GM18519 (cell line): ENCODE results near the gene PEDS1.
"Not testable (repeated sequence)": the region's sequence is repeated elsewhere in the genome, so short reads cannot be mapped to it uniquely, and the experiment has no call there.

Source experiments
- ATAC-seq: cut with Tn5 transposase; IDR thresholded peaks from one replicate; pipeline ENCODE4 v1.9.1; 2021; ENCODE audit warnings: mild to moderate bottlenecking, moderate library complexity; ENCODE audit not compliant: unreplicated experiment, low FRiP score

The PEDS1 gene

DNA sequence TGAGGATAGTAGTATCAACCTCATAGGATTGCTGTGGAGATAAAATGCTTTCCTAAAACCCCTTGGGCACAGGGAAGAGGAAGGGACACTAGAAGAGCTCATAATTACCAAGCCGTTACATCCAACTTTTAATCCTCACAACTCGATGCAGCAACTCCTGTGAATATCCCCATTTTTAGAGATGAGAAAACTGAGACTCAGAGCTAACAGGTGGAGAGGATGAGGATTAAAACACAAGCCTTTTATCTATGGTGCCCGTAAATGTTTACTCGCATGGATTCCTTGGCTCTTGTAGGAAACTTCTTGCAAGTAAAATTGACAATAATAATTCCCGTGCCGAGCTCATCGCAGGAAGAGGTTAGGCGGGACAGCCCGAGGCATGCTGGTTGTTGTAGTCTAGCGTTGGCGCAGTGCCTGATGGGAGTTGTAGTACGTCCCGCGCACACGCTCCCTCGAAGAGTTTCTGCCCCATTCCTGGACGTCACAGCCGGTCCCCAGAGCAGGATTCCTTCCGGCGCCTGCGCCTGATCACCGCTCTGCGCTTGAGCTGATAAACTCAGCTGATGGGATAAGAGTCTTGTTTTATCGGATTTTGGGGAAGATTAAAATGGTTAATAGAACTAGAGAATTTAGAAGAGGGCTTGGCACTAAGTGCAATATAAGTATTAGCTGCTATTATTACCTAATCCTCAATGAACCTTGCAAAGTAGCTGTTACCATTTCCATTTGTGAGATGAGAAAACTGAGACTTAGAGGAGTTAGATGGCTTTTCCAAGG lies 37.7 kb downstream of the PEDS1 start:
- peak; percentile 56 for ATAC-seq

DNA sequence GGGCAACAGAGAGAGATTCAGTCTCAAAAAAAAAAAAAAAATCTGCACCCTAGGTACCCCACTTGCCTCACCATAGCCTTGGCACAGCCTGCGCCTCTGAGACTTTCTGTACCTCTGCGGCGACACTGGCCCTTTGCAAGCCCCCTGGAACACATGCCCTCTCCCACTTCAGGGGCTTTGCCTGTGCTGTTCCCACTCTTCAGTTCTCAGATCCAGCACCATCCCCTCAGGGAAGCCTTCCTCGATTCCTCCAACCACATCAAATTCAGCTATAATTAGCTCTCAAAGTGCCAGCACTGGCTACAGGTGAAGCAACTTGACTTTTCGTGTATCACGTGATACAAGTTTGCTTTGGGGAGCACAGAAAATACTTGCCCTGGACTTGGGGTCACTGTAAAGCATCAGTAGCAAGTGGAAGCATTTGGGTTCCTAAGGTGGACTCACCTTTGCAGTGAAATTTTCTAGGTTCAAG lies 38.4 kb downstream of the PEDS1 start:
- ATAC-seq: no peak

DNA sequence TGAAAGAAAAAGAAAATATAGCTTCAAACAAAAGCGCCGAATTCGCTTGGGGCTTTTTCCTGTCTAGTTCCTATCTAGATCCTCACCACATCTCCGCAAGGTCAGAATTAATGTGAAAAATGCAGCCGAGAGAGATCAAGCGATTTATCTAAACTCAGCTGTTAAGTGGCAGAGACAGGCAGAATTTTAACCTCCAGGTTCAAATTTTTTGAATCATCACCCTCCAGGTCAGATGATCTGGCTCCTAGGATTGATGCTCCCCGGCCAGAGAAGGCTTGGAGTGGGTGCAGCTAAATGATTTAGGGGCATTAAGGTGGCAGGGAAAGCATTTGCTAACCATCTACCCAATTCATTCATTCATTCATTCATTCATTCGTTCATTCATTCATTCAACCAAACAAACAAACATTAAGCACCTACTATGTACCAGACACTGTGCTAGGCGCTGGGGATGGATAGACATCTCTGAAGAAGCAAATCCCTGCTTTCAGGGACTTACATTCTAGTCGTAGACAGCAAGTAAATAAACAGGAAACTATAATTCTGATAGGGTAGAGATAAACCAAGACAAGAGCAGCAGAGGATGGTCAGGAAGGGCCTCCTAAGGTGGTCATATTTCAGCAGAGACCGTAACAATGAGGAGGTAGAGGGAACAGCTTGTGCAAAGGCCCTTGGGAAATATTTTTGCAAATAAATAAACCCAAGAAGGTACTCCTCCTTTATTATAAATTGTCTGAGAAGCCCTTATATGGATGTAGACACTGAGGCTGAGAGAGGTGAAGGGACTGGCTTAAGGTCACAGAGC lies 39.9 kb downstream of the PEDS1 start:
- ATAC-seq: no peak

DNA sequence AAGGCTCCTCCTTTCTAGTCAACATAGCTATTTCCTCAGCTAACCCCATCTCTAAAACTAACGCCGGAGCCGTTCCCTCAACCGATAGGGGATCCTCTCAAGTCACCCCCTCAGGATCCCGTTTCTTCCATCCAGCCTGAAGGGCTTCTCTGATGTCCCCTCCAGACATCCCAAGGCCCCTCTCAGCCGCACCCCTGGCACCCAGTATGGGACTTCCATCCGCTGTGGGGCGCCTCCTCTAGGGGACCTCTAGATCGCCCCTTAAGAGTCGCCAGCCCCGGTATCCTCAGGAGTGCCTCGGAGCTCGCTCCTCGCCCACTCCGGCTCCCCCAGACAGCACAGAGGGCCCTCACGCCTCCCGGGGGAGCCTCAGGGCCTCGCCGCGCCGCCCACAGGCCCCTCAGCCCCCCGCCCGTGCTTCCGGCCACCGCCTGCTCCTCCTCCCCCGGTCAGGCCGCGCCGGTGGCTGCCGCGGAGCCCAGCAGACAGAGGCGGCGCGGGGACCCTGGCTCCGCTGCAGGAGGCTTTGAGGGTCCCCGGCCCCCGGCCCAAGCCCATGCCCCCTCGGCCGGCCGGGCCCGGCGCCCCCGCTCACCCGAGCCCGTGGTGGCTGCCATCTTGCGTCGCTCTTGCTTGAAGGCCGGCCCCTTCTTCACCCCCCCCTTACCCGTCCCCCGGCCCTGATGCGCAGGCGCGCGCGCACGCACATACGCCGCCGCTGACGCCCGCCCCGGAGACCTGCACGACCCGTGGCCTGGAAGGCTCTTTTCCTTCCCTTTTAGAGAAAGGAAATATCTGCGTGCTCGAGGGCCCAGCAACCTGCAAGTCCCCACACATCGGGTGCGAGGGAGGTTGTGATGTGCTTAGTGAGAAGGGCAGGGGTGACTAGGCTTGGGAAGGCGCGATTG lies 40.8 kb downstream of the PEDS1 start, which contains the start of gene UBE2V1:
TSS of gene UBE2V1 (minus strand) at position 639 of the 908 bp plus-strand sequence. CDS start at position 617, 22 bp downstream.
- no peak for ATAC-seq

DNA sequence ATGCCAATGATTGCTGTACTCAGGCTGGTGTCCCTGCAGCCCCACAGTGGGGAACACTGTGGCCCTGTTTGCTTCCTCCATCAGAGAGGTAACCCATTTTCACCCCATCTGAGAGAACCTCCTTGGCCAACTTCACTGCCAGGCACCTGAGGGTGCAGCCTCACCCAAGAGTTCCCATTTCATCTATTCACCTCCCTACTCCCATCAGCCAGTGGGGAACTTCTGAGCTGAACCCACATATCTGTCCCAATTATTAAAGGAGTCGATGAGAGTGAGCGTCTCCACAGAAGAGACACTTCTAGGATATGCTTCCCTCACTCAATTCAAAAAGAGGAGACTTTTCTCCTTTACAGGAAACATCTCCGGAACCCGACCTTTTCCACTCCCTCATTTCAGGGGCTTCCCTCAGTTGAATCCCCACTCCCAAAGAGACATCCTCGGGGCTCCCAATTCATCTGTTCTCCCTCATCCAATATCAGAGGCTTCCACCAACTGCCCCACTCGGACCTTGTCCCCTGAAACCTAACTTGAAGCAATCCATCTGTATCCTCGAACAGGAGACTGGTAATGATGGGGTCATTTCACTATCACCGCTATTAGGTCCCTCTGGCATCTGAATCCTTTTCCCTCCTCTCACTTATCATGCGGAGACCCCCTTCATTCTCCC lies 41.6 kb downstream of the PEDS1 start:
- ATAC-seq: no peak

DNA sequence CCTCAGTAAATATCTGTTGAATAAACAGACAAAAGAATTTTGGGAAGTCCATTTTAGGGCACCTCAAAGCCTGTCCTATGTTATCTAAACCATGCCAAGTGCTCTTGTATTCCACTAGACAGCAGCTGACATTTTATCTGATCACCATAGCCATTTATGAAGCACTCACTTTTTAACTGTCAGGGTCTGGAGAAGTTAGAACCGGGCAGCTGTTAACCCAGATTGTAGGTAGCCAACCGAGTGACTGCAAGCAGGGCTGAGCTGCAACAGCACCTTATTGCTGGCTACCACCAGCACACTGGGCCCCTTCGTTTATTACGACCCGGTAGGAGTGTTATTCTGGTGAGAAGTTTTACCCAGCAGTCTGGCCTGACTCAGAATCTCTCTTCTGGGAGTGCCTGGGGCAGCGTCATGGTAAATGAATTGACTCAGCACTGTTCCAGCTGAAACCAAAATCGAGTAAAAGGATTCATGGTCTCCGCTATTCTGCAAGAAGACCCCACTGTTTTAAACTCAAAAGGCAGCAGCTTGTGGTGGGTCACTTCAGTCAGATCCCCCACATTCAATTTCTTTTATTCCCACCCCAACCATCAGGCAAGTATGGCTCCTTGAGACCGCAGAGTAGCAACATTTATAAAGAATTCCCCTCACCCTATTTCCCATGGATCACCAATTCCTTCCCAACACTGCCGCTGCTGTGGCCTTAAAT lies 42.2 kb downstream of the PEDS1 start:
- ATAC-seq: no peak

DNA sequence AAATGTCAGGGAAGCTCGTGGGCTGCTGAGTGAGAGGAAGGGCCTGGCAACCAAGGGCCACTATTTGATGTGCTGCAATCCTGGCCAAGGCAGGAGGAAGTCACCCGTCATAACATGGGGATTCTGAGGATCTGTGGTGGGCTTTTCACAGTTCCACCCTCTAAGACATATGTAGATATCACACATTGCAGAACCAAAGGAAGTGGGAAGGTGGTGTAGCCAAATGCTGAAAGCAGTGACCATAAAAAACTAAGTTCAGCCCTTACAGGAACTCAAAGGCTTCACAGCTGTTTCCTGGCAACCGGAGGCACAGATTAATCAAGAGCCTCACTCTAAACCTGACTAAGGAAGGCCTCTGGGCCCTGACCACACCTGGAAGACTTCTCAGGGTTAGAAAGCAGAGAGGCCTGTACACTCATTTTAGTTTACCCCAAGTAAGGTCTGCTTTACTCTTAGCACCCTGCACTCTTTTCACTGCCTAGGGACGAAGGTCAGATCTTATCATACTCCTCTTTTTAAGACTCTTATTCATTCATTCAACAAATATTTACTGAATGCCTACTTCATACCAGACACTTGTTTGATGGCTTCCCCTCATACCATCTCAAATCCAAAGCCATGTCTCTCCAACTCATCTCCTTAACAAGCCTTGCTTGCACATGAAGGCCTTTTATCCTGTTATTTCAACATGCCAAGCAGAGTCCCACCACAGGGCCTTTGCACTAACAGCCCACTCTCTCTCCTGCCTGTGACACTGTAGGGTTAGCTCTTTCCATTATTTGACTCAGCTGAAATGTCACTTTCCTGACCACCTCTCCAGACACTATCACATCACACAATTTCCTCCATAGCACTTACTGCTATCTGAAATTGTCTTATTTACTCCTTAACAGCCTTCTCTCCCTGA lies 43.1 kb downstream of the PEDS1 start:
- ATAC-seq: no peak

DNA sequence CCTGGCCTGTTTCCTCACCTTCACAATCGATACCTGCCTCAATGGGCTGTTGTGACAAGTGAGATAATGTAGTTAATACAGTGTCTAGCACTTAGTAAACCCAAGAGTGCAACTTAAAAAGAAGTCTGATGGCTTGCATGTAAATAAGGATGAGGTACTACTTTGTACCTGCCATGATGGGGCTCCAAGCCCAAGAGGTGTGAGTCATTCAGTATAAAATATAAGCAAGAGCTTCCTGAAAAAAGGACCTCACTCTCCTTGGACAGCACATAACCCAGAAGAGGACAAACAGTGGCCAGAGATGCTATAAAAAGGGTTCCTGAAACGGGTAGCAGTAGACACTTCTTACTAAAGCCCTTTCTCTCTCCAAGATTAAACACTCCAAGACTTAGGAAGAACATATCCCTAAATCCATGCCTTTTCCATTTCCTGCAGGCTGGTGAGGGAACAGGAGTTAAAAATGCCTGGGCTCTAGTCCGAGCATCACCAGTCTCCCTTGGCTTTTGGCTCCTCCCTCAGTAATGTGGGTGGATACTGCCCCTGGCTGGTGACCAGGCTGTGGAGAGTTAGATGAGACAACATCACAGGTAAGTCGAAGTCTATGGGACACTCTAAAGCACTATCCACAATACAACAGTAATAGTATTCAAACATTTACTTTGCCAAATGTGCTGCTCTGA lies 44.8 kb downstream of the PEDS1 start:
- ATAC-seq: no peak

DNA sequence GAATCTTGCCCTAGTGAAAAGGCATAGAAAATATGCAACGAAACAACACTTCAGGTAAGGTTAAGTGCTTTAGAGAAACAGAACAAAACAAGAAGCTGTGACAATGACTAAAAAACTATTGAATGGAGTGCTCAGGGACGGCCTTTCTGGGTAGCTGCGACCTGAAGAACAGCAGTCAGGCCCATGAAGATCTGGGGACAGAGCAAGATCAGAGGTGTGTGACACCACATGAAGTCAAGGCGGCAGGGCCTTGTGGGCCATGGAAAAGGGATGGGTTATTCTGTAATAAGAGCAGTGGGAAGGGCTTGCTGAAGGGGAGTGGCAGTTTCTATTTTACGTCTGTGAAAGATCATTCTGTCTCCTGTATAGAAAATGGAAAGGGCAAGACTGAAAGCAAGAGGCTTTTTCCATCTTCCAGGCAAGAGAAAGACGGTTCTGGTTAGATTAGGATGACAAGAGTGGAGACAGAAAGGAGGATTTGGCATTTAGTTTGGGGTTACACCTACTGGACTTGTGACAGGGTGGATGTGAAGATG lies 45.7 kb downstream of the PEDS1 start:
- ATAC-seq: no peak

DNA sequence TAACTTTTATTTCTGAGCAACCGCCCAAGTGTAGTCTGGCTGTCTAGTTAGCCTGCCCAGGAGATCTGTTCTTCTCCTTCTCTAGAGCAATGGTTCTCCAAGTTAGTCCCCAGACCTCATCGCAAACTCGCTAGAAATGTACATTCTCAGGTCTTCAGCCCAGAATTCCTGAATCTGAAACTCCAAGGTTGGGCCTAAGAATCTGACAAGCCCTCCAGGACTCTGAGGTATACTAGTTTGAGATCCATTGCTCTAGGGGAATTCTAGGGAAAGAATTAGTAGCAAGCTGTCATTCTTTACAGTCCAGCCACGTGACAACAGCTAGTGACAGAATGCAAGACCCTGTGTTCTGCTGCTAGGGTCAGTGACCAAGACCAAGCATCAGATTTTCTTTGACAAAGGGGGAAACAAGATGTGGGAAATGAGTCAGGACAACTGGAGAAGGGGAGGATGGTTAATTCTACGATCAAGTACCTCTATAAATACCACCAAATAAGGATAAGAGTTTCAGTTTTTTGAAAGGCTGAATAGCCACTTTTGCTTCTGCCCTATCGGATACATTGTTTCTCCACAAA lies 46.4 kb downstream of the PEDS1 start:
- no peak for ATAC-seq

DNA sequence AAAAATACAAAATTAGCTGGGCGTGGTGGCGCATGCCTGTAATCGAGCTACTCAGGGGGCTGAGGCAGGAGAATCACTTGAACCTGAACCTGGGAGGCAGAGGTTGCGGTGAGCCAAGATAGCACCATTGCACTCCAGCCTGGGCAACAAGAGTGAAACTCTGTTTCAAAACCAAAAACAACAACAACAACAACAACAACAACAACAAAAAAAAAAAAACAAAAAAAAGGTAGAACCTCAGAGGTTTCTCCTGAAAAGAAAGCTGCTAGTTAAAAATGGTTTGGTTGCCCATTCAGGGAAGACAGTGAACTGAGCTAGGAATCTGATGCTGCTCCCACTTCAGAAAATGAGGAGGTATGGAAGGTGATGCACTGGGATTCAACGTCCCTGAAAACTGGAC lies 46.9 kb downstream of the PEDS1 start:
- ATAC-seq: not testable (repeated sequence)
